ENCODE data around the gene GLT8D2.

GRCh38 chr12:103944964-103945363 lies 105.0 kb downstream of the GLT8D2 start:
- TF ChIP-seq, protein P1, sequence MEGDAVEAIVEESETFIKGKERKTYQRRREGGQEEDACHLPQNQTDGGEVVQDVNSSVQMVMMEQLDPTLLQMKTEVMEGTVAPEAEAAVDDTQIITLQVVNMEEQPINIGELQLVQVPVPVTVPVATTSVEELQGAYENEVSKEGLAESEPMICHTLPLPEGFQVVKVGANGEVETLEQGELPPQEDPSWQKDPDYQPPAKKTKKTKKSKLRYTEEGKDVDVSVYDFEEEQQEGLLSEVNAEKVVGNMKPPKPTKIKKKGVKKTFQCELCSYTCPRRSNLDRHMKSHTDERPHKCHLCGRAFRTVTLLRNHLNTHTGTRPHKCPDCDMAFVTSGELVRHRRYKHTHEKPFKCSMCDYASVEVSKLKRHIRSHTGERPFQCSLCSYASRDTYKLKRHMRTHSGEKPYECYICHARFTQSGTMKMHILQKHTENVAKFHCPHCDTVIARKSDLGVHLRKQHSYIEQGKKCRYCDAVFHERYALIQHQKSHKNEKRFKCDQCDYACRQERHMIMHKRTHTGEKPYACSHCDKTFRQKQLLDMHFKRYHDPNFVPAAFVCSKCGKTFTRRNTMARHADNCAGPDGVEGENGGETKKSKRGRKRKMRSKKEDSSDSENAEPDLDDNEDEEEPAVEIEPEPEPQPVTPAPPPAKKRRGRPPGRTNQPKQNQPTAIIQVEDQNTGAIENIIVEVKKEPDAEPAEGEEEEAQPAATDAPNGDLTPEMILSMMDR (conservative IDR thresholded peaks at IDR 0.05; ENCODE audit: low read depth, low read length) = no peak
- no peak for TF ChIP-seq EZH2 (IDR thresholded peaks at IDR 0.05; ENCODE audit: low read length, unreplicated experiment)

Data from PC-3 (cell line).